Measurements from ENCODE around the gene BET1L.
"Not testable (repeated sequence)": the region's sequence is repeated elsewhere in the genome, so short reads cannot be mapped to it uniquely, and the experiment has no call there.

The BET1L gene

DNA sequence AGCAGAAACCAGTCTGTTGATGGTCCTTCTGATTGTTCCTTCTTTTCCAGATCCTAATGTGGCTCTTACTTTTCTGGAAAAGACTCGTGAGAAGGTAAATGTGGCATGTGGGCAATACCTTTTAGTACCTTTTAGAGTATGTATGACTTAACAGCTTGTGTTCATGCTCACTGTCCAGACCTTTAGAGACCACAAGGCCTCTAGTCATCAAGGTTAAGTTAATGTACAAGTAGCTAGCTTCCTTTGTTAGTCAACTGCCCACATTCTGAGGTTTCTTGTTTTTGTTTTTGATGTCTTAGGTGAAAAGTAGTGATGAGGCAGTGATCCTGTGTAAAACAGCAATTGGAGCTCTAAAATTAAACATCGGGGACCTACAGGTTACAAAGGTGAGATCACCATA is 37.2 kb upstream of the BET1L start:
- H3K4me3 ChIP-seq (ENCODE audit: low read depth, low read length) = no peak overlapping the region
- TF ChIP-seq MYC (IDR thresholded peaks at IDR 0.05; ENCODE audit: low read depth, low read length) (no peak), POLR2A (IDR thresholded peaks at IDR 0.05; ENCODE audit: extremely low read depth, insufficient read length) (no peak)
- TF ChIP-seq, protein P1, sequence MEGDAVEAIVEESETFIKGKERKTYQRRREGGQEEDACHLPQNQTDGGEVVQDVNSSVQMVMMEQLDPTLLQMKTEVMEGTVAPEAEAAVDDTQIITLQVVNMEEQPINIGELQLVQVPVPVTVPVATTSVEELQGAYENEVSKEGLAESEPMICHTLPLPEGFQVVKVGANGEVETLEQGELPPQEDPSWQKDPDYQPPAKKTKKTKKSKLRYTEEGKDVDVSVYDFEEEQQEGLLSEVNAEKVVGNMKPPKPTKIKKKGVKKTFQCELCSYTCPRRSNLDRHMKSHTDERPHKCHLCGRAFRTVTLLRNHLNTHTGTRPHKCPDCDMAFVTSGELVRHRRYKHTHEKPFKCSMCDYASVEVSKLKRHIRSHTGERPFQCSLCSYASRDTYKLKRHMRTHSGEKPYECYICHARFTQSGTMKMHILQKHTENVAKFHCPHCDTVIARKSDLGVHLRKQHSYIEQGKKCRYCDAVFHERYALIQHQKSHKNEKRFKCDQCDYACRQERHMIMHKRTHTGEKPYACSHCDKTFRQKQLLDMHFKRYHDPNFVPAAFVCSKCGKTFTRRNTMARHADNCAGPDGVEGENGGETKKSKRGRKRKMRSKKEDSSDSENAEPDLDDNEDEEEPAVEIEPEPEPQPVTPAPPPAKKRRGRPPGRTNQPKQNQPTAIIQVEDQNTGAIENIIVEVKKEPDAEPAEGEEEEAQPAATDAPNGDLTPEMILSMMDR (IDR thresholded peaks at IDR 0.05; ENCODE audit: low read depth, low read length) = no peak
- TF ChIP-seq, protein P2, sequence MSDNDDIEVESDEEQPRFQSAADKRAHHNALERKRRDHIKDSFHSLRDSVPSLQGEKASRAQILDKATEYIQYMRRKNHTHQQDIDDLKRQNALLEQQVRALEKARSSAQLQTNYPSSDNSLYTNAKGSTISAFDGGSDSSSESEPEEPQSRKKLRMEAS (IDR thresholded peaks at IDR 0.05; ENCODE audit: low read depth, low read length) = no peak
- DNase-seq (ENCODE audit: low read depth) = no peak

DNA sequence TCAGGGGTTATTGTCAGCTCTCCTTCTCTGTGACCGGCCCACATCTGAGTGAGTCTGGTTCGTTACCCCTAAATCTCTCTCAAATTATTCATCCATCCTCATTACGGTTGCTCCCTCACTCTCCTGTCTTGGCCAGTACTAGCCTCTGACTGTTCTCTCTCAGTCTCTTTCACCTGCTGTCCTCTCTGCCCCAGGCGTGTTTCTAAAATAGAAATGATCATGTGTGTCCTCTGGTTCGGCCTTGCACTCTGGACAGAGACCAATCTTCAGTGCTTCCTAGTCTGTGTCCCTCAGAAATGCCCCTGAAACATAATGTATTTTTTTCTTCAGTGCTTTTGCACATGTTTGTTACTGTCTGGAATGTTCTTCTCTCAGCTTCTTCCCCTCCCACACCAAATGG is 34.4 kb upstream of the BET1L start:
- TF ChIP-seq POLR2A (IDR thresholded peaks at IDR 0.05; ENCODE audit: extremely low read depth, insufficient read length) (no peak), MYC (IDR thresholded peaks at IDR 0.05; ENCODE audit: low read depth, low read length) (no peak)
- TF ChIP-seq, protein P1 (IDR thresholded peaks at IDR 0.05; ENCODE audit: low read depth, low read length) = no peak
- TF ChIP-seq, protein P2 (IDR thresholded peaks at IDR 0.05; ENCODE audit: low read depth, low read length) = no peak
- H3K4me3 ChIP-seq (ENCODE audit: low read depth, low read length) = no peak overlapping the region
- no peak for DNase-seq (ENCODE audit: low read depth)

DNA sequence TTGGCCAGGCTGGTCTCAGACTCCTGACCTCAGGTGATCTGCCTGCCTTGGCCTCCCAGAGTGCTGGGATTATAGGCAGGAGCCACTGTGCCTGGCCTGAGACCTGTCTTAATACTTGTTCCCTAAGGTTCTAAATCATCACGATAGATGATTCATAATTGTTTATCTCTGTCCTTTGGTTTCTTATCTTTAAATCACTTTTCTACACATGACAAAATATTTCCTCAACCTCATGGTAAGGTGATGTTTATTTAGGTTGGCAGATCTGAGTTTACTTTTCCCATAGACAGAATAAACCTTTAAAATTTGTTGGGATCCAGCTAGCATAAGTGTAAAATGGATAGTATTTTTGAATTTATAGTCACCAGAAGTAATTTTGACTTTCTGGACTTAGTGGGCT is 33.1 kb upstream of the BET1L start:
- TF ChIP-seq, protein P1 (IDR thresholded peaks at IDR 0.05; ENCODE audit: low read depth, low read length) = no peak
- TF ChIP-seq MYC (IDR thresholded peaks at IDR 0.05; ENCODE audit: low read depth, low read length) = no peak

DNA sequence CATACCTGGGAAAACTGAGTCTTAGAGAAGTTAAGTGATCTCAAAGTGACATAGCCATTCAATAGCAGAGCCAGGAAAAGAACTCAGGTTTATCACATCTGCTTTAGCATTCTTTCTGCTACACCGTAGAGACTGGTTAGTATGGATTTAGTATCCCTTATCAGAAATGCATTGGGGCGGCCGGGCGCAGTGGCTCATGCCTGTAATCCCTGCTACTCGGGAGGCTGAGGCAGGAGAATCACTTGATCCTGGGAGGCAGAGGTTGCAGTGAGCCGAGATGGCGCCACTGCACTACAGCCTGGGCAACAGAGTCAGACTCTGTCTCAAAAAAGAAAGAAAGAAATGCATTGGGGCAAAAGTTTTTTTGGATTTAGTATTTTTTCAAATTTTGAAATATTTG is 31.1 kb upstream of the BET1L start:
- H3K4me3 ChIP-seq (ENCODE audit: low read depth, low read length) = peak overlapping the region; percentile 98
- DNase-seq (ENCODE audit: low read depth) = not testable (repeated sequence)

More for the DNA sequence above, 33.1 kb upstream of the BET1L start:
- DNase-seq (ENCODE audit: low read depth) = no peak
- H3K4me3 ChIP-seq (ENCODE audit: low read depth, low read length) = no peak overlapping the region

DNA sequence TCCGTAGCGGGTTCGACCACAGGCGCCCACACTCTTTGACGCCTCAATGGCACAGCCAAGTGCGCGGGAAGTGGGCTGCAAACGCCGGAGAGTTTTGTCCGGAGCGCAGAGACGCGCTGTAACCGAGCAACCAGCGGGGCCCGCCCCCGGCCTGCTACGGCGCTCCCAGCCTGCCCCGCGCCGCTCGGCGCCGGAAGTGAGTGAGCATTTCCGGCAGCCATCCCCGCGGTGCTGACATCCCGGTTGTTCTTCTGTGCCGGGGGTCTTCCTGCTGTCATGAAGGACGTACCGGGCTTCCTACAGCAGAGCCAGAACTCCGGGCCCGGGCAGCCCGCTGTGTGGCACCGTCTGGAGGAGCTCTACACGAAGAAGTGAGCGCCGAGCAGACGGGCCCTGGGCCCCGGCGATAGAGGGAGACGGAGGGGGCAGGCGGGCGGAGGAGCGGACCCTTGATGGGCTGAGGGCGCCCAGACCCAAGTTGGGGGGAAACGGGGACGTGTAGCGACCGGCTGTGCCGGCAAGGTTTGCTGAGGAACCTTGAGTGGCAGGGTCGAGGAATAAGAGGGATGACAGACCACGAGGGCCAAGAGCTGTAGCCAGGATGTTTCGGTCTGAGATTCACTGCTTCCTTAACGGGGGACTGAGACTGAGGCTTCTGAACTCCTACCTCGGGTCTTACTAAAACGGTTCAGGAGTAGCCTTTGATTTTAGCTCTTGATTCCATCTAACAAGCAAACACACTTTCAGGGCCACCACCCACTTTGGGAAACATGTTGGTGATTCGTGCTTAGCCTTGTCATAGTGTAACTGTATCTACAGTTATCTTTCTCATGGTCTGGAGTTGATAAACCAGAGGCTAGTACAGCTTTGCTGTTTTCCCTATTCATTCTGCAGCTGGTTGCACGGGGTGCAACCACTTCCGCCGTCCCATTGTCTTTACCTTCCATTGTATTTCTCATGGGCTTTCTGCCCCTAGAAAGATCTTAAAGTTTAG is 29.9 kb upstream of the BET1L start, which contains the start of gene PSMD13:
Gene PSMD13 (plus strand): TSS at position 203 of the 994 bp plus-strand sequence. CDS start 74 bp downstream, at position 277.
- peak; percentile 88 for DNase-seq (ENCODE audit: low read depth)
- TF ChIP-seq, protein P2 (IDR thresholded peaks at IDR 0.05; ENCODE audit: low read depth, low read length) = no peak
- peak; percentile 60 for TF ChIP-seq POLR2A (IDR thresholded peaks at IDR 0.05; ENCODE audit: extremely low read depth, insufficient read length)
- peak within 1 kb of the TSS; percentile 98 for H3K4me3 ChIP-seq (ENCODE audit: low read depth, low read length)

DNA sequence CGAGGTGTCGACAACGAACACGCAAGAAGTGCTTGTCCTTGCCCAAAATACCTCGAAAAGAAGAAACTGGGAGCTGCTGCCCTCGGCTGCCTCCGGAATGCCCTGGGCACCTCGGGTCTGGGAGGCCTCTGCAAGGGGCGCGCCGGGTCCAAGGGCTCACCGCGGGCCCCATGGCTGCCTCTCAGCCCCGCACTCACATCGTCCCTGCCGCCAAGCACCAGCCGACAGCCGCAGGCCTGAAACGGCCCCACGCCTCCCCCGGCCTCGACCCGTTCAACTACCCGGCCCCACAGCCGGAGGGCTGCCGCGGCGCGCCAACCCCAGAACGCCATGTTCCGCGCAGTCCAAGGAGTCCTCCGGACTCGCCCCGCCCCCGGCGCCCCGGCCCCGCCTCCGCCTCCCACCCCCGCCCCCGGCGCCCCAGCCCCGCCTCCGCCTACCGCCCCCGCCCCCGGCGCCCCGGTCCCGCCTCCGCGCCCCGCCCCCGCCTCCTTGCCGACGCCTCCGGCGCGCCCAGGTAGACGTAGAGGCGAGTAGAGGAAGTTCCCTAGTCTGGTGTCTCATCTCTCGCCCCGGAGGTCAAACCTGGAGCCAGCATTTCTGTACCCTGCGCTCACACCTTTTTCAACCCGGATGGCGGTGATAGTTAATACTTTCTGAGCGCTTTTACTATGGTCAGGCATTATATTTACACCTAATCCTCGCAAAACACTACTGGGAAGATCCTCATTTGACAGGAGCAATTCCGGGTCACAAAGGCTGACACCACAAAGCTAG is 29.0 kb upstream of the BET1L start, which contains the start of gene SIRT3:
Gene SIRT3 (minus strand): TSS at position 346 of the 777 bp plus-strand sequence. CDS start 14 bp downstream, at position 332.
- peak; percentile 63 for TF ChIP-seq POLR2A (IDR thresholded peaks at IDR 0.05; ENCODE audit: extremely low read depth, insufficient read length)
- TF ChIP-seq, protein P1 (IDR thresholded peaks at IDR 0.05; ENCODE audit: low read depth, low read length) = no peak
- DNase-seq (ENCODE audit: low read depth) = peak; percentile 86
- H3K4me3 ChIP-seq (ENCODE audit: low read depth, low read length) = peak within 1 kb of the TSS; percentile 98

Measured in NB4 (cell line).